T follicular helper cell (primary cell): ENCODE results near the gene CDRT4.
"Not testable (repeated sequence)": the region's sequence is repeated elsewhere in the genome, so short reads cannot be mapped to it uniquely, and the experiment has no call there.

Source experiments
- DNase-seq: peaks from one replicate; pipeline ENCODE4 v3.0.0-alpha.2; 2020; ENCODE audit warnings: low read depth
- total RNA-seq, 2 experiments: gene quantifications; one replicate each; lab custom pipeline; 2026; lab: John Stamatoyannopoulos, UW

Gene CDRT4
- 0.04 to 0.60 reads per million in 2 experiments for total RNA-seq

- DNase-seq, result no peak
These were observed at the start of gene CDRT4 for GRCh38 chr17:15467592-15467991. CDRT4 (minus strand) TSS chr17:15467621; CDS start chr17:15440238, 27,383 bp downstream.

GRCh38 chr17:15516150-15516549 is 48.7 kb upstream of the CDRT4 start:
- no peak for DNase-seq

- DNase-seq, result no peak
These were observed 47.0 kb upstream of the CDRT4 start for GRCh38 chr17:15514469-15514868.

GRCh38 chr17:15513856-15514459 is 46.5 kb upstream of the CDRT4 start:
- DNase-seq, result no peak

- no peak for DNase-seq
These were observed 45.8 kb upstream of the CDRT4 start for GRCh38 chr17:15513058-15513791.

GRCh38 chr17:15512071-15512709 is 44.8 kb upstream of the CDRT4 start:
- DNase-seq, result no peak

DNA sequence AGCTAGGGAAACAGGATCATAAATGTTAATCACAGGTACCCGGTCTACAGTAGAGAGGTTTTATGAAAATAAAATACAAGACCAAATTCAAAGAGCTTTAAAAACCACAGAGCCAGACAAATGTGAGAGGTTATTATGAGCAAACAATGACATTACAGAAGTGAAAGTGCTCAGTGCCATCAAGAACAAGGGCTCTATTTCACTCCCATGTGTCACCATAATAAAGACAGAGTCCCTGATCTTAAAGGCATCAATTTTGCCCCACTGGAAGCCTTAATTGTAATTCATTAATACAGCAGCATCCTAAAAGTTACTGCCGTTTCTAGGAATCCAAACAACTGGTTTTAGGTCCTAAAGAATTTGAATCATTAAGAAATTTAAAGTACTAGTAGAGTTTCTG is 43.7 kb upstream of the CDRT4 start:
- DNase-seq, result no peak

GRCh38 chr17:15510361-15510760 is 42.9 kb upstream of the CDRT4 start:
- no peak for DNase-seq

GRCh38 chr17:15509095-15509494 is 41.7 kb upstream of the CDRT4 start:
- no peak for DNase-seq

DNA sequence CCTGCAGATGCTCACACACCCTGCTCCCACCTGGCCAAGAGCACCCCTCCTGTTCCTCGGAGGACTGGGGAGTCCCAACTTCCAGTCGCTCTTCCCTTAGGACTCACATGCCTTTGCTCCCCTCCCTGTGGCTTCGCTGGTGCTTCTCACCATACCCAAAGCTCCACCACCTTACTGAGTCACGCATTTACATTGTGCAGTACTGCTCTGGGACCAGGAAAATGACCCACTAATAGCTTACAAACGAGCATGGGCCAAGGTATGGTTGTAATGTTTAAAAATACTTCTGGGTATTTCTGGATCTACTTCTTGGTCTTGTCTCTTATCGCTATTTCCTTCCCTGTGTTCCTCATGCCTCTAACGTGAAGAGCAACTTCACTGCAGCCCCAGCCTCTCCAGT is 41.0 kb upstream of the CDRT4 start:
- DNase-seq, result no peak

DNA sequence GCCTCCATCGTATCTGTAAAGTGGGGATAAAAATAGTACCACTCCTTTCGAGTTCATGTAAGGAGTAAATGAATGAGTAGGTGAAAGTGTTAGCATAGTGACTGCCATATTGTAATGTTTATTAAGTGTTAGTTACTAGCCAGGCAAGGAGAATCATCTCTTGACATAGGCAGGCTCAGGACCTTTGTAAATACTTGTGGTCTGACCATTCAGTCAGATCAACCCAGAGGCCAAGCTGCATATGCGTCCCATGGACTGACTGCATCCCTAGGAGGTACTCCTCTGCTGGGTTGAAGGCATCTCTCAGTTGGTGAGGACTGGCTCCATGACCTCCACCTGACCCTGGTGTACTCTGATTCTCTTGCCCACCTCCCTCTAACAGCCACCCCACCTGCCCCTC is 40.5 kb upstream of the CDRT4 start:
- DNase-seq, result no peak

DNA sequence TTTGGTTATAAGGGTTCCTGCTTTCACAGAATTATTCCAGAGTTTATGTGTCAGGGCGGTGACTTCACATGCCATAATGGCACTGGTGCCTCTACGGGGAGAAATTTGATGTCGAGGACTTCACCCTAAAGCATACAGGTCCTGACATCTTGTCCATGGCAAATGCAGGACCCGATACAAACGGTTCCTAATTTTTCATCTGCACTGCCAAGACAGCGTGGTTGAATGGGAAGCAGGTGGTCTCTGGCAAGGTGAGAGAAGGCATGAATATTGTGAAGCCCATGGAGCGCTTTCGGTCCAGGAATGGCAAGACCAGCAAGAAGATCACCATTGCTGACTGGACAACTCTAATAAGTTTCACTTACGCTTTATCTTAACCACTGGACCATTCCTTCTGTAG is 39.6 kb upstream of the CDRT4 start:
- DNase-seq, result no peak

- not testable (repeated sequence) for DNase-seq
These were observed 38.3 kb upstream of the CDRT4 start for GRCh38 chr17:15505708-15506107.

DNA sequence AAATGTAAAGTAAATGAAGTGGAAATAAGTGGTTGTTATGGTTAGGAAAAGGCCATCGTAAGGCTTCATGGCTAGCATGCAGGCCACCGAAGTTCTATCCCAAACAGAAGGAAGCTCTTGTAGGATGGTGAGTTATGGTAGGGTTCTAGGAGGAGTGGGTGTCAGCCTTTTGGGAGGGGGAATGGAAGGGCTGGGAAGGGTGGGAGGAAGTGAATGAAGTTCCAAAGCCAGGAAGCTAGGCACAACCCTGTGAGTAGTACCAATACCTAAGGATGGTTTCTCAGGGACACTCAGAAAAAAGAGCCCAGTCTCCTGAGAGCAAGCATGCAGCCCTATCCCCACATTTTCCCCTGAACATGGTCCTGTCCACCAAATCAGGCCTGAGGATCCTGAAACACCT is 36.3 kb upstream of the CDRT4 start:
- DNase-seq, result no peak

- DNase-seq, result peak; percentile 32
These were observed 35.1 kb upstream of the CDRT4 start for GRCh38 chr17:15502369-15503112.

GRCh38 chr17:15501793-15502192 is 34.4 kb upstream of the CDRT4 start:
- no peak for DNase-seq

DNA sequence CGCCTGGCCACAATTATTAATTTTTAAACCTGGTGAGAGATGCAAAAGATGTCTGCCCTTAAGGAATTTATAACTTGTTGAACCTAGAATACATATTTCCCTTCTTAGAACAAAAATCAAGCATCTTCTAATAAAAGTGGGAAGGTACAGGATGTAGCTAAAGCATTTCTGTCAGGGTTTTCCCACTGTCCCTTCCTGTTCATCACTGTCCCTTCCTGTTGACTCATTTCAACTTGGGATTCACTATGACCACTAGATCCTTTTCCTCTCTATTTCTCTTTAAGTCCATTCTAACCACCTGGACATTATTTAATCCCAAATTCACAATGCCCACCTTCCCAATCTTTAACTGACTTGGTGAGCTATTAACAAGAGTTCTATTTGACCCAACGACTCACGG is 33.9 kb upstream of the CDRT4 start:
- DNase-seq, result no peak

DNA sequence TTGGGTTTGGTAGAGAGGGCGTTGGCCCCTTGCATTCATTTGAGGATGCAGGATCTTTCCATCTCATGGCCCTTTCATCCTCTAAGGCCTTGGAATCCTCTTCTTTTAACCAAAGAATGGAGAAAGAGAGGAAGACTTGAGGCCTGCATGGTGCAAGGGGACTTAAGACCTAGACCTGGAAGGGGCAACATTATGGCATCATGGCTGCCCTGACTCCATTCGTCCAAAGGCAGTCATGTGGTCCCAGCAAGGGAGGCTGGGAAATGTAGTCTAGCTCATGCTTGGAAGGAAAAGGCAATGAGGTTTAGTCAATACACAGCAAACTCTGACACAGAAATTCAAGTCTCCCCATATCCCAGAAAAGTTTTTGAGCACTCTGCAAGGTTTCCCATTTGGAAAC is 30.7 kb upstream of the CDRT4 start:
- DNase-seq, result no peak

DNA sequence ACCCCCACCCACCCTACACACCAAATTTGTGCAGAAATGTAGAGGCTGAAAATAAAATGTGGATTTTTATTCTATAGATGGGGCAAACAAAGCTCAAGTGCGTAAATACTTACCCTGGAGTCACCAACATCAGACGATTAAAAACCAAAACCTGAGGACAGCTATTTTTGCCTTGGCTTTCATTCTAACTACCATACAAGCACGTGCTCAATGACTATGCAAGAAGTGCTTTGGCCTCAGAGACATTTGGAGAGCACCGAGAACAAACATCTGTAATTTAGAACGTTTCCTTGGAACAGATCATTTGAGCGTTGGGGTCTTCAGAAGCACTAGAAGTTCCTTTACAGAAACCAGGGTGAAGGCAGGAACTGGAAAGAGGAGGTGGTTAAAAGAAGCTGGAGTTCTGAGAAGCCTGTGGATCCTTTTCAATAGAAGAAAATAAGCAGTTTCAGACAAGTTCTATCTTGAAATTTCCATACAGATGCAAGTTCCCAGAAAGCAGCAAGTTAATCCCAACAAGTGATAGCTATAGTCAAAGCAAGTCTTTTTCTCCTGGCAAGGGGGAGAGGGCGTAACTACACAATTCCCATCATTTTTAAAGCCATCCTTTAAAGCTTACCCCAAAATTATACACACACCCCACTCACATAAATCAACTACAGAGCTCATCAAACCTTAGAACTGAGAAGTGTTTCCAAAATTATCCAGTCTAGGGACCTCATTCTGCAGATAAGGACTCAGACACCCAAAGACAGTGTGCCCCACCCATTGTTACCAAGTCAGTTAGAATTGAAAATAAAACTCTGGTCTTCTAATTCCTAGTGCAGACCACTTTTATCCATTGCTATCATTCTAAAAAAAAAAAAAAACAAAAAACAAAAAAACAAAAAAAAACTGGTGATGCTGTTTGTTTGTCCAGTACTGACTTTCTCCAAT is 29.6 kb upstream of the CDRT4 start:
- DNase-seq, result no peak

DNA sequence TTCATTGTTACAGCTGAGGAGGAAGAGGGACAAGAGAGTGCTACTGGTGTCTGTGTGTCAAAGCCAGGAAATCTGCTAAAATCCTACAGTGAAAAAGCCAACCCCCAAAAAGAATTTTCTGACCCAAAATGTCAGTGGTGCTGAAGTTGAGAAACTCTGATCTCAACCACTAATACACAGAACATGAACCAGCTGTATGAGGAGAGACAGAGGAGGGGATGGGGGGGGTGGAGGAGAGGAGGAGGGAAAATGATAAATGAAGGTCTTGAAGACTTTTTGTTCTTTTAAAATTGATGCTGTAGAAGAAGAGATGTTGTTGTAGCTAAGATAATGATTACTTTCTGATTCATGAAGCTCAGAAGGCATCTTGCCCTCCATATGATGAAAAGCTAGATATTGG is 27.4 kb upstream of the CDRT4 start:
- no peak for DNase-seq

GRCh38 chr17:15493693-15494035 is 26.2 kb upstream of the CDRT4 start:
- DNase-seq, result no peak
